K562 (cell line): ENCODE results near the gene WWOX. TPM values are rescaled to one million over a fixed set of nuclear protein-coding genes. Genes with fewer than 3 reads are reported as not detected.

Source experiments
- ATAC-seq: fragments of 200-7000 bp; cut with Tn5 transposase; 3 replicates; pipeline ENCODE4 v1.9.1; 2020; ENCODE audit warnings: moderate library complexity
- BruUV-seq: library from RNA; stranded (reverse); fragments of 400-500 nt; replicated peaks from 2 replicates; lab custom pipeline; 2021; lab: Mats Ljungman, UMichigan
- CTCF ChIA-PET: fragments of 300-600 bp; formaldehyde crosslinking; extraction: SDS; loops from one replicate; lab custom pipeline; 2021; ENCODE audit warnings: low intra/inter-chr PET ratio; lab: Yijun Ruan, JAX
- POLR2A ChIA-PET: fragments of 300-600, 350-650 bp; sonication (Branson Sonifier 250); formaldehyde crosslinking; extraction: SDS; loops from one replicate; lab custom pipeline; 2021; ENCODE audit warnings: antibody characterized with exemption, inconsistent platforms; lab: Yijun Ruan, JAX
- DNase-seq, 4 experiments: peaks; one replicate each; pipeline versions ENCODE4 v3.0.0 to v3.0.0-alpha.2; 2011 to 2018; ENCODE audit warnings: low spot score in 3 of 4, mixed read lengths in 3 of 4; ENCODE audit errors: extremely low read depth in 1 of 4
- FAIRE-seq: peaks from 2 replicates; lab custom pipeline; 2011; peaks lifted over from hg19 to GRCh38; lab: Jason Lieb, UNC
- H2AFZ ChIP-seq: 2 replicates; pipeline ENCODE4 v1.6.0; 2011; ENCODE audit warnings: low read depth, low read length, control low read depth, inconsistent platforms
- H3K27ac ChIP-seq: fragments of 200-600 bp; 3 replicates; pipeline ENCODE4 v1.8.0; 2011; ENCODE audit warnings: low read depth, mild to moderate bottlenecking, control low read depth, inconsistent platforms, low read length, moderate library complexity, mixed read lengths; ENCODE audit errors: extremely low read depth
- H3K27me3 ChIP-seq, 2 experiments: fragments of 300-600 bp in 1 of 2; 2 replicates in 1 of 2; 3 replicates in 1 of 2; pipeline versions ENCODE4 v1.6.0 to v1.8.0; 2011; ENCODE audit warnings: inconsistent platforms in 2 of 2, low read length in 2 of 2, mild to moderate bottlenecking in 1 of 2, mixed read lengths in 1 of 2, moderate library complexity in 1 of 2; ENCODE audit not compliant: control insufficient read depth in 2 of 2, insufficient read depth in 2 of 2
- H3K36me3 ChIP-seq: fragments of 300-600 bp; 3 replicates; pipeline ENCODE4 v1.8.0; 2011; ENCODE audit warnings: mild to moderate bottlenecking, low read length, inconsistent platforms; ENCODE audit not compliant: control insufficient read depth, insufficient read depth
- H3K4me1 ChIP-seq, 2 experiments: fragments of 200-600 bp in 1 of 2; replicated peaks in 1 of 2; 2 replicates in 1 of 2; 3 replicates in 1 of 2; pipeline versions ENCODE4 v1.5.1 to v1.8.0; 2011; ENCODE audit warnings: inconsistent platforms in 2 of 2, low read length in 2 of 2, mild to moderate bottlenecking in 1 of 2, mixed read lengths in 1 of 2, moderate library complexity in 1 of 2; ENCODE audit not compliant: control insufficient read depth in 2 of 2, insufficient read depth in 2 of 2
- H3K4me2 ChIP-seq: 2 replicates; pipeline ENCODE4 v1.6.1; 2011; ENCODE audit warnings: low read length, control low read depth, inconsistent platforms, mixed read lengths; ENCODE audit not compliant: insufficient read depth
- H3K4me3 ChIP-seq: fragments of 200-600 bp; sonication (generic), shearing (Covaris generic); 2 replicates; pipeline ENCODE4 v1.5.1; 2016; ENCODE audit warnings: control low read depth, inconsistent platforms
- H3K79me2 ChIP-seq: fragments of 200-600 bp; 3 replicates; pipeline ENCODE4 v1.8.0; 2011; ENCODE audit warnings: low read length, inconsistent platforms; ENCODE audit not compliant: control insufficient read depth, insufficient read depth
- H3K9ac ChIP-seq, 2 experiments: 2 replicates each; pipeline versions ENCODE4 v1.6.0 to v1.6.1; 2011; ENCODE audit warnings: low read depth in 2 of 2, low read length in 2 of 2, control low read depth in 1 of 2, inconsistent platforms in 1 of 2, mild to moderate bottlenecking in 1 of 2, mixed read lengths in 1 of 2; ENCODE audit not compliant: insufficient read depth in 1 of 2
- H3K9me1 ChIP-seq: one replicate; pipeline ENCODE4 v1.6.0; 2011; ENCODE audit warnings: inconsistent platforms, mild to moderate bottlenecking, low read length, moderate library complexity; ENCODE audit not compliant: control insufficient read depth, insufficient read depth
- H3K9me3 ChIP-seq: replicated peaks from 2 replicates; pipeline ENCODE4 v1.5.1; 2011; ENCODE audit warnings: low read depth, low read length, inconsistent platforms; ENCODE audit not compliant: control insufficient read depth, insufficient read depth
- H4K20me1 ChIP-seq: replicated peaks from 2 replicates; pipeline ENCODE4 v1.6.1; 2011; ENCODE audit warnings: low read length, inconsistent platforms, mixed read lengths; ENCODE audit not compliant: control insufficient read depth, insufficient read depth
- CEBPG ChIP-seq, 3 experiments: fragments of 200-800 bp in 1 of 3; sonication (Bioruptor generic) in 1 of 3; sonication (generic) in 1 of 3; formaldehyde crosslinking in 1 of 3; IDR thresholded peaks in 2 of 3; conservative IDR thresholded peaks in 1 of 3; 2 replicates each; pipeline versions ENCODE4 v1.6.1 to v1.8.0; 2016 to 2022; ENCODE audit warnings: missing compliant biosample characterization in 2 of 3, missing genetic modification characterization in 2 of 3, mild to moderate bottlenecking in 1 of 3, missing genetic modification reagents in 1 of 3
- ILF3 ChIP-seq: fragments of 450-650 bp; IDR thresholded peaks from 2 replicates; pipeline ENCODE4 v1.6.1; 2018; ENCODE audit warnings: antibody characterized with exemption, mild to moderate bottlenecking, moderate library complexity, borderline replicate concordance
- KDM4B ChIP-seq, 2 experiments: fragments of 450-650 bp in 1 of 2; sonication (generic) in 1 of 2; IDR thresholded peaks; 2 replicates each; pipeline ENCODE4 v1.6.1; 2016 to 2017; ENCODE audit warnings: borderline replicate concordance in 2 of 2, antibody characterized with exemption in 1 of 2, low read depth in 1 of 2, mild to moderate bottlenecking in 1 of 2
- POLR2H ChIP-seq: IDR thresholded peaks from 2 replicates; pipeline ENCODE4 v1.6.1; 2016; ENCODE audit warnings: missing genetic modification characterization, low read depth, mild to moderate bottlenecking, control low read depth, missing compliant biosample characterization, moderate library complexity
- PTTG1 ChIP-seq: fragments of 450-650 bp; IDR thresholded peaks from 2 replicates; pipeline ENCODE4 v1.6.1; 2016; ENCODE audit warnings: low read depth, mild to moderate bottlenecking, missing genetic modification characterization, missing compliant biosample characterization
- RBM15 ChIP-seq: fragments of 200-400 bp; formaldehyde crosslinking; IDR thresholded peaks from 2 replicates; pipeline ENCODE4 v1.6.1; 2018; ENCODE audit warnings: mild to moderate bottlenecking, low read length, moderate library complexity; ENCODE audit not compliant: insufficient read depth
- RFX7 ChIP-seq: fragments of 250-450 bp; sonication (Bioruptor Pico); IDR thresholded peaks from 2 replicates; pipeline ENCODE4 v1.5.1; 2021; ENCODE audit warnings: mild to moderate bottlenecking
- ZEB2 ChIP-seq: fragments of 450-650 bp; IDR thresholded peaks from 2 replicates; pipeline ENCODE4 v1.6.1; 2016
- ZNF277 ChIP-seq: fragments of 250-450 bp; sonication (Bioruptor Pico); IDR thresholded peaks from 2 replicates; pipeline ENCODE4 v1.8.0; 2022; ENCODE audit warnings: inconsistent platforms, mild to moderate bottlenecking, moderate library complexity, borderline replicate concordance
- WGBS: fragments of 100-300 bp; shearing (Covaris generic); methylation state at CpG from one replicate; pipeline ENCODE4 v1.1.6; 2016; ENCODE audit warnings: low coverage, mixed read lengths; ENCODE audit not compliant: insufficient coverage; ENCODE audit errors: missing lambda C conversion rate; 5-methylcytosine and 5-hydroxymethylcytosine counted together
- in situ Hi-C: fragments of 300-500 bp; cut with MboI; formaldehyde crosslinking; loops from 4 replicates; pipeline ENCODE4 v1.15.0; 2018; ENCODE audit warnings: inconsistent platforms, mixed read lengths
- intact Hi-C: fragments of 100-400 bp; cut with micrococcal nuclease; formaldehyde crosslinking; loops from 2 replicates; pipeline ENCODE4 v1.14.2; 2022
- polyA plus RNA-seq, 8 experiments: library from polyadenylated mRNA; depleted of rRNA in 4 of 8; stranded (reverse) in 5 of 8; unstranded in 3 of 8; fragments of >200 nt; fragmentation: Nextera tagmentation in 2 of 8; fragmentation: Illumina TruSeq in 1 of 8; extraction: Ambion mirVana in 2 of 8; extraction: Trizol in 1 of 8; gene quantifications; 2 replicates each; pipeline versions ENCODE4 v1.2.1 to v1.2.3, GENCODE V29; 2011 to 2014; ENCODE audit warnings: inconsistent platforms in 1 of 8, missing spikeins in 1 of 8
- total RNA-seq, 7 experiments: library from RNA; depleted of rRNA in 6 of 7; stranded (reverse); fragments of >200 nt in 6 of 7; fragmentation: Illumina TruSeq in 2 of 7; extraction: Trizol in 2 of 7; gene quantifications; 2 replicates each; pipeline versions ENCODE4 v1.2.1 to v1.2.3, GENCODE V29; 2011 to 2021; ENCODE audit warnings: low replicate concordance in 1 of 7

WWOX gene
- total and polyA plus RNA-seq, 9 of the 15 experiments (the other 6 are each of a cell fraction or from before 2014, with no cell fraction given), result 1.6 to 22.7 (median 8.1) TPM

- H3K36me3 ChIP-seq, result no peaks in the 10 kb centered on the region
- ChIA-PET POLR2A (no interaction called here), CTCF (no interaction called here)
- no peak overlapping the region for H2AFZ ChIP-seq
- BruUV-seq, result no TSS peak
- peaks cover 2 to 11% of the 10 kb centered on the region in 2 experiments; a peak in 3 of 5 replicates for H3K27me3 ChIP-seq
- H4K20me1 ChIP-seq, result no peaks in the 10 kb centered on the region
- H3K27ac ChIP-seq, result no peak overlapping the region
- H3K79me2 ChIP-seq, result no peaks in the 10 kb centered on the region
- 2% methylated on average over 8 of the region's 8 CpGs for WGBS
- DNase-seq (no peak), FAIRE-seq (no peak), ATAC-seq (no peak)
- in situ Hi-C loops (no loop called here), intact Hi-C loops (no loop called here)
- H3K9me1 ChIP-seq, result no peaks in the 10 kb centered on the region
- H3K4me2 ChIP-seq, result no peak overlapping the region
- H3K9ac ChIP-seq, result no peak overlapping the region
- no peak overlapping the region for H3K4me3 ChIP-seq
- no peaks in the 10 kb centered on the region for H3K4me1 ChIP-seq
- H3K9me3 ChIP-seq, result no peaks in the 10 kb centered on the region
- TF ChIP-seq PTTG1 (tag) (no peak), ZNF277 (no peak), CEBPG (CRISPR knock-in tag; IDR thresholded peaks at IDR 0.05) (no peak), CEBPG (tag; conservative IDR thresholded peaks at IDR 0.05 in 1 of 2, IDR thresholded peaks at IDR 0.05 in 1 of 2) (no peak), ZEB2 (no peak), RFX7 (CRISPR knock-in tag) (no peak), POLR2H (no peak), ILF3 (no peak), RBM15 (no peak), KDM4B (IDR thresholded peaks at IDR 0.05; ENCODE audit: borderline replicate concordance in 2 of 2, low read depth in 1 of 2) (no peak)
Observed at GRCh38 chr16:78836802-78837491, 737.5 kb downstream of the WWOX start.
